ENCODE results near the gene CCDC77. TPM values are rescaled to one million over a fixed set of nuclear protein-coding genes. Genes with fewer than 3 reads are reported as not detected.

Gene CCDC77
- total and polyA plus RNA-seq, 2 donors (not counting 3 experiments of a cell fraction or from before 2014, with no cell fraction given): 4.1 to 12.9 TPM

GRCh38 chr12:459050-459429 lies 57.6 kb downstream of the CCDC77 start:
- intact Hi-C loops (cut with micrococcal nuclease): no loop called here
- no TSS peak for BruUV-seq (replicated peaks)
- no peaks in the 10 kb centered on the region for H4K20me1 ChIP-seq (replicated peaks; ENCODE audit: control insufficient read depth, extremely low read depth, insufficient read depth, low read length)
- ChIA-PET CTCF (interaction anchor here (3.1 kb wide), 1 partner anchor 17 kb away, joined by 12 read pairs; no protein-coding TSS in a partner anchor), POLR2A (no interaction called here)
- no peak overlapping the region for H3K4me2 ChIP-seq (ENCODE audit: insufficient read depth, low read length)
- no peaks in the 10 kb centered on the region for H3K4me1 ChIP-seq (ENCODE audit: control insufficient read depth, extremely low read depth, insufficient read depth, low read length)
- FAIRE-seq (no peak), DNase-seq (ENCODE audit: low read depth, low spot score) (no peak)
- dilution Hi-C loops (cut with MboI; ENCODE audit: extremely low pct_ligation_motif_present, low sequenced_read_pairs): no loop called here
- H2AFZ ChIP-seq (ENCODE audit: low read depth, low read length): no peak overlapping the region
- H3K36me3 ChIP-seq (ENCODE audit: control insufficient read depth in 2 of 2, extremely low read depth in 1 of 2, insufficient read depth in 2 of 2, low read length in 2 of 2): no peaks in the 10 kb centered on the region
- H3K27me3 ChIP-seq (ENCODE audit: control insufficient read depth in 2 of 2, insufficient read depth in 2 of 2, low read length in 2 of 2): peaks cover 66 to 86% of the 10 kb centered on the region in 2 experiments
- H3K9ac ChIP-seq (replicated peaks; ENCODE audit: extremely low read depth, insufficient read depth, low read length): no peak overlapping the region
- no peaks in the 10 kb centered on the region for H3K9me1 ChIP-seq (replicated peaks; ENCODE audit: control insufficient read depth, extremely low read depth, insufficient read depth, low read length)
- no peaks in the 10 kb centered on the region for H3K9me3 ChIP-seq (replicated peaks; ENCODE audit: control insufficient read depth, insufficient read depth, low read length)
- no peaks in the 10 kb centered on the region for H3K79me2 ChIP-seq (ENCODE audit: control insufficient read depth, insufficient read depth, low read length)
- TF ChIP-seq MYC (IDR thresholded peaks at IDR 0.05; ENCODE audit: low read depth, low read length): no peak
- no peak overlapping the region for H3K4me3 ChIP-seq (replicated peaks in 1 of 3; ENCODE audit: insufficient read depth in 1 of 3, low read depth in 1 of 3, low read length in 3 of 3)
- H3K27ac ChIP-seq (ENCODE audit: insufficient read depth, low read depth, low read length): no peak overlapping the region

DNA sequence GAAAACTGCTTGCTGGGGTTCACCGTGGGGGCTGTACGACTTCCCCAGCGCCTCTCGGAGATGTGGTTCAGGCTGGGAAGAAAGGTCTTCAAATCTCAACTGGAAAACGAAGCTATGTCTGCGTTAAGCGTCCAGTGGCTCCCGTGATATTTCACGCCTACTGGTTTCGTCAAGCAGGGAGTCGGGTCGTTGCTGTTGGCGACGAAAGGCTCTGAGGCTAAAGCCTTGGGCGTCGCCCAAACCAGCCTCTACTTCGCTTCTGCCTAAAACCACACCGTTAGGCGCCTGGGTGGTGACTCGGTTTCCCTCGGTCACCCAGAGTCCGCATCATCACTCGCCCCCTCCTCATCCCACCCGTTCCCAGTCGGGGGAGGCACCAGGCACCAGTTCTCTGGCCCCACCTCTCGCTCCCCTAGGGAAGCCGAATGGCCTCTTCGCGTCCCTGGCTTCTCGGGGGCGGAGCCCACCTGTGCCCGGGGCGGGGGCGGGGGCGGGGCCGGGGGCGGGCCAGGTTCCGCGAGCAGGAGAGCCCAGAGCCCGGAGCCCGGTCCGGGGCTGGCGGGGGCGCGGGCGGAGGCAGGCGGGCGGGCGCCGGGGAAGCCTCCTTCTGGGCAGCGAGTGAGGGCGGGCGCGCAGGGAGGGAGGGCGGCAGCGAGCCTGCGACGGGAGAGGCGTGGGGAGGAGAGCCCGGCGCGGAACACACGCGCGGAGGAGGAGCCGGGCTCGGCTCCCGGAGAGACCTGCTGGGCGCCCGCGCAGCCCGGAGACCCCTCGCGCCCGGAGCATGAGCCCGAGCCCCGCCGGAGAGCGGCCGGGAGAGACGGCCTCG lies 58.2 kb downstream of the CCDC77 start, which contains the start of gene B4GALNT3:
B4GALNT3 (plus strand) TSS at position 510 of the 829 bp plus-strand sequence. CDS start 438 bp downstream, outside the sequence.
- no TSS peak for BruUV-seq (replicated peaks)
- Histone ChIP-seq H3K9ac (replicated peaks; ENCODE audit: extremely low read depth, insufficient read depth, low read length) (no peak within 1 kb of the TSS), H3K9me3 (replicated peaks; ENCODE audit: control insufficient read depth, insufficient read depth, low read length) (no peaks in the 10 kb centered on the region), H3K4me3 (replicated peaks in 1 of 3; ENCODE audit: insufficient read depth in 1 of 3, low read depth in 1 of 3, low read length in 3 of 3) (peak within 1 kb of the TSS in 1 of 3 experiments; percentile 31), H3K4me2 (ENCODE audit: insufficient read depth, low read length) (no peak within 1 kb of the TSS), H3K9me1 (replicated peaks; ENCODE audit: control insufficient read depth, extremely low read depth, insufficient read depth, low read length) (no peaks in the 10 kb centered on the region), H2AFZ (ENCODE audit: low read depth, low read length) (no peak within 1 kb of the TSS), H3K27me3 (ENCODE audit: control insufficient read depth in 2 of 2, insufficient read depth in 2 of 2, low read length in 2 of 2) (peaks cover 66 to 87% of the 10 kb centered on the region in 2 experiments), H3K4me1 (ENCODE audit: control insufficient read depth, extremely low read depth, insufficient read depth, low read length) (no peaks in the 10 kb centered on the region), H3K27ac (ENCODE audit: insufficient read depth, low read depth, low read length) (no peak within 1 kb of the TSS), H4K20me1 (replicated peaks; ENCODE audit: control insufficient read depth, extremely low read depth, insufficient read depth, low read length) (no peaks in the 10 kb centered on the region), H3K79me2 (ENCODE audit: control insufficient read depth, insufficient read depth, low read length) (no peaks in the 10 kb centered on the region), H3K36me3 (ENCODE audit: control insufficient read depth in 2 of 2, extremely low read depth in 1 of 2, insufficient read depth in 2 of 2, low read length in 2 of 2) (no peaks in the 10 kb centered on the region)
- no peak for FAIRE-seq
- TF ChIP-seq EZH2 (IDR thresholded peaks at IDR 0.05; ENCODE audit: borderline replicate concordance, low read depth, low read length, severe bottlenecking) (no peak), GATA2 (IDR thresholded peaks at IDR 0.05; ENCODE audit: insufficient read depth, insufficient read length, low read depth, low read length) (no peak), FOS (IDR thresholded peaks at IDR 0.05; ENCODE audit: borderline replicate concordance, insufficient read depth, low read length) (no peak), POLR2A (IDR thresholded peaks at IDR 0.05; ENCODE audit: low read depth, low read length) (no peak), CTCF (IDR thresholded peaks at IDR 0.05; ENCODE audit: extremely low read depth in 1 of 2, insufficient read depth in 1 of 2, low read depth in 1 of 2, low read length in 2 of 2) (no peak), MYC (IDR thresholded peaks at IDR 0.05; ENCODE audit: low read depth, low read length) (no peak), POLR2AphosphoS5 (IDR thresholded peaks at IDR 0.05; ENCODE audit: insufficient read depth, low read depth, low read length) (no peak), JUN (IDR thresholded peaks at IDR 0.05; ENCODE audit: borderline replicate concordance, insufficient read depth, insufficient read length, low read depth) (no peak), MAX (IDR thresholded peaks at IDR 0.05; ENCODE audit: insufficient read depth, insufficient read length) (no peak)
- dilution Hi-C loops (cut with MboI; ENCODE audit: extremely low pct_ligation_motif_present, low sequenced_read_pairs) (no loop called here), intact Hi-C loops (cut with micrococcal nuclease) (no loop called here)
- POLR2A ChIA-PET: no interaction called here
- CTCF ChIA-PET: interaction anchor here (3.1 kb wide), 1 partner anchor 17 kb away, joined by 12 read pairs; no protein-coding TSS in a partner anchor
- DNase-seq (ENCODE audit: low read depth, low spot score): no peak
